A549 (cell line): ENCODE measurements around the gene IFIT2.

ENCODE experiments used
- CHD2 ChIP-seq: fragments of 150-350 bp; IDR thresholded peaks from 2 replicates; pipeline ENCODE4 v1.6.1; 2014; ENCODE audit warnings: low read length; ENCODE audit not compliant: partially characterized antibody
- CHD4 ChIP-seq: fragments of 200-600 bp; sonication (generic); IDR thresholded peaks from 2 replicates; pipeline ENCODE4 v1.6.1; 2016; ENCODE audit warnings: antibody characterized with exemption, mild to moderate bottlenecking, borderline replicate concordance

DNA sequence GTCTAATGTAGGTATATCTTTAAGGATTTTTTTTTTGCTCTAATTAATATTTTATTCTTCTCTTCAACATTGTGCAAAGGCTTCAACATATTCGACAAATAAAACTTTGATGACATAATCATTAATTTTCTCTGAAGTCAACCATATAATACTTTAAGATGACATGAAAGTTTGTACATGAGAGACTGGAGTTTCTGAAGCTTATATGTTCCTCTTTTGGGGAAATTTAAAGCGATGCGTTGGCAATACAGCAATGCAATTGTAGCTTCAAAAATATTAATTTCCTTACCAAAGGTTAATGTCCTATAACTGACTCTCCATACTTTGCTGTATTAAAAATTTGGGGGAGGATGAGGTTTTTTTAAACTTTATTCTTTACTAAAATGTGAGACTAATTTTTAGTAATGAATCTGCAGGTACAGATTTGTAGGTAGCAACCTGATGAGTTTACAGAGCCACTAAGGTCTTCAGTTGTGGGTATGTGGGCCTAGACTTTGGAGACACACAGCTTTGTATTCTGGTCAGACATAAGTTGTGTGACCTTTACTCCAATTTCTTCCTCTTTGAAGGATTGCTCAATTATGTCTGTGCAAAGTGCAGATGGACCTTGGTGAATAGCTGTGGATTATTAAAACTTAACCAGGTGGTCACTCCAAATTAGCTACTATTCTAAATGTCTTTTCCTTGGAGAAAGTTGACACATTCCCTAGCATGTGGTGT lies 32.3 kb upstream of the IFIT2 start:
- TF ChIP-seq CHD2 (no peak), CHD4 (no peak)
